GM18909 (cell line): ENCODE results near the gene WHRN.

Experiments
- ATAC-seq: cut with Tn5 transposase; IDR thresholded peaks from one replicate; pipeline ENCODE4 v1.9.1; 2021; ENCODE audit warnings: mild to moderate bottlenecking; ENCODE audit not compliant: unreplicated experiment, poor library complexity

Gene WHRN

DNA sequence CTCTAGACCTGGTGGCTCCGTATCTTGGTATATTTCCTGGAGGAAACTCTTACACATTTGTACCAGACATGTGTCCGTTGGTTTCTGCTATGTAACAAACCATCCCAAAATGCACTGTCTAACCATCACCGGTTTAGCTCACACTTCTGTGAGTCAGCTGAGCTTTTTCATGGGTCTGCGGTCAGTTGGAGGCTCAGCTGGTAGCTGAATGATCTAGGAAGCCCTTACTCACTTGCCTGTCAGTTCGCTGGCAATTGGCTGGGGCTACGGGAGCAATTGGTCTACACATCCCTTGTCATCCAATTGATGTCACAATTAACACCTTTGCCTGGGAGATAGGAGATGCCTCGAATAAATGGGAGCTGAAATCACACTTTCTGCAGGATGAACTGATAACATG lies 11.6 kb upstream of the WHRN start:
- no peak for ATAC-seq

GRCh38 chr9:114515528-114515927 lies 10.3 kb upstream of the WHRN start:
- no peak for ATAC-seq

DNA sequence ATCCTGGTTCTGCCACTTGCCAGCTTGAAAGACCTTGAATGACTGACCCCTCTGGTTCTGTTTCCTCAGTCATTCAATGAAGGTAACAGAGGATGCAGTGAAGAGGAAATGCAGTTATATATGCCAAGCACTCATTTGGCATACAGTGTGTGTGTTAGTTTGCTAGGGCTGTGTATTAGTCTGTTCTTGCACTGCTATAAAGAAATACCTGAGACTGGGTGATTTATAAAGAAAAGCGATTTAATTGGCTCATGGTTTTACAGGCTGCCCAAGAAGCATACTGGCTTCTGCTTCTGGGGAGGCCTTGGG lies 8.6 kb upstream of the WHRN start:
- no peak for ATAC-seq

GRCh38 chr9:114513055-114513958 lies 8.0 kb upstream of the WHRN start:
- ATAC-seq = no peak

- no peak for ATAC-seq
Observed at GRCh38 chr9:114511978-114512874, 7.0 kb upstream of the WHRN start.

GRCh38 chr9:114507726-114508125 lies 2.5 kb upstream of the WHRN start:
- ATAC-seq = no peak

DNA sequence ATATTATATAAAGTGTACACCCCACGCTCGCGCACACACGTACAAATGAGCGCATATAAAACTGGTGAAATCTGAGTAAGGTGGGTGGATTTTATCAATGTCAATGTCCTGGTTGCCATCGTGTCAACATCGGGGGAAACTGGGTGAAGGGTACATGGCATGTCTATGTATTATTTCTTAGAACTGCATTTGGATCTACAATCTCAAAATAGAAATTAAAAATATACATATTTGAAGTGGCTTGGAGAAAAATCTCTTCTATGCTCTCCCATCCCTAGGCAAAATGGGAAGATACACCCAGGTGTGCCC lies 763 bp upstream of the WHRN start:
- no peak for ATAC-seq

DNA sequence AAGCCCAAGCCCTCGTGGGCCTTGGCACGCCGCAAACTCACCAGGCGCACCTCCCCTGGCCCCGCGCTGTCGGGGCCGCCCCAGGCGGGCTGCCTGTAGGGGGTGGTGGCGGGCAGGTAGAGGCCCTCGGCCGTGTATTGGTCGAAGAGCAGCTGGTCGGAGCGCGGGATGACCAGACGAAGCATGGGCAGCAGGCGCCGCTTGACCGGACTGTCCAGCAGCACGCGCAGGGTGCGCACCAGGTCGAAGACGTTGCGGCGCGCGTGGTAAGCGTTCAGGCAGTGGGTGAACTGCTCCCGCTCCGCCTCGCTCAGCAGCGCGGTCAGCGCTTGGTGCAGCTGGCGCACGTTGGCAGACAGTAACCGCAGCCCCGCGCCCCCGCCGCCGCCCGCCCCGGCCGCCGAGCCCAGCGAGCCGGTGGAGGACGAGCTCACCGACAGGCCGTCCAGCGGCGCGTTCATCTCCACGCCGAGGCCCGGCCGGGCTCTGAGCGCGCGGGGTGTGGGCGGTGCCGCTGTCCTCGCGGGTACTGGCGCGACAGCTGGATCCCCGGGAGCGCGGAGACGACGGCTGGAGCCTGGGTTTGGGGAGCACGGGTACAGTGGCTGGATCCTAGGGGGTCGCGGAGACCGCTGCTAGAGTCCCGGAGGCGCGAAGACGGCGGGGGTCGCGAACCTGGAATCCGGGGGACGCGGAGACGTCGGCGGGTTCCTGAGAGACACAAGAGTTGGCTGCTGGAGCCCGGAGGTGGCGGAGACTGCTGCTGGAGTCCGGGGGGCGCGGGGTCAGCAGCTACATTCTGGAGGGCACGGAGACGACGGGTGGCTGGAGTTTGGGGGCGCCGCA lies 709 bp downstream of the WHRN start:
- ATAC-seq = no peak

DNA sequence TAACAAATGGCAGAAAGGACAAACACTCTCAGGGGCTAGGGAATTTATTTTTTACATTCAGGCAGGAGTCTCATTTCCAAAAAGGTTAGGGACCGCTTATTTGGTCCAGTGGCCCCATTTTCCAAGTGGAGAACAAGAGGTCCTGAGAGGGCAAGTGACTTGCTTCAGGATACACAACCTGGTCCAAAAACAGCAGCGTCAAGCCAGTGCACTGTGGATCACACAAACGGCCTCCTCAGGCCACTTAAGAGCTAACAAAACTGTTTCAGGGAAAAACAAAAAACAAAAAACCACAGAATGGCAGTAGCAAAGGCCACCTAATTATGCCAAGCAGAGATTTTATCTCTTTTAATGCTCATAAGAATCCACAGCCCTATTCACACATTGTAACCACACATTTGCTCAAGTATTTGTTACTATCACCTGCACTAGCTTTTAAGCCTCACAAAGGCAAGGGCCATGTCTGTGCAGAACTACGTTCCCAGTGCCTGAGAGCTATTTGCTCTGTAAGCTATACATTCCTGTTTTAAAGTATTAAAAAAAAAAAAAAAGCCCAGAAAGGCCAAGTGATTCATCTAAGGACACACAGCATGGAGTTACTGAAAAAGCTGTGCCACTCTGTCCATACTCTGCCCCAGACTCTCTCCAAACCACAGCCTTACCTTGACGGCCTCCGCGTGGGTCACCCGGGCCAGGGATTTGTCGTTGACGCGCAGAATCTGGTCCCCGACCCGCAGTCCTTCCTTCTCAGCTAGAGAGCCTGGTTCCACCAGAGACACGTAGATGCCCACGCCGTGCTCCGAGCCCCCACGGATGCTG lies 1.5 kb downstream of the WHRN start:
- ATAC-seq = no peak

GRCh38 chr9:114503009-114503408 lies 2.3 kb downstream of the WHRN start:
- ATAC-seq = no peak

DNA sequence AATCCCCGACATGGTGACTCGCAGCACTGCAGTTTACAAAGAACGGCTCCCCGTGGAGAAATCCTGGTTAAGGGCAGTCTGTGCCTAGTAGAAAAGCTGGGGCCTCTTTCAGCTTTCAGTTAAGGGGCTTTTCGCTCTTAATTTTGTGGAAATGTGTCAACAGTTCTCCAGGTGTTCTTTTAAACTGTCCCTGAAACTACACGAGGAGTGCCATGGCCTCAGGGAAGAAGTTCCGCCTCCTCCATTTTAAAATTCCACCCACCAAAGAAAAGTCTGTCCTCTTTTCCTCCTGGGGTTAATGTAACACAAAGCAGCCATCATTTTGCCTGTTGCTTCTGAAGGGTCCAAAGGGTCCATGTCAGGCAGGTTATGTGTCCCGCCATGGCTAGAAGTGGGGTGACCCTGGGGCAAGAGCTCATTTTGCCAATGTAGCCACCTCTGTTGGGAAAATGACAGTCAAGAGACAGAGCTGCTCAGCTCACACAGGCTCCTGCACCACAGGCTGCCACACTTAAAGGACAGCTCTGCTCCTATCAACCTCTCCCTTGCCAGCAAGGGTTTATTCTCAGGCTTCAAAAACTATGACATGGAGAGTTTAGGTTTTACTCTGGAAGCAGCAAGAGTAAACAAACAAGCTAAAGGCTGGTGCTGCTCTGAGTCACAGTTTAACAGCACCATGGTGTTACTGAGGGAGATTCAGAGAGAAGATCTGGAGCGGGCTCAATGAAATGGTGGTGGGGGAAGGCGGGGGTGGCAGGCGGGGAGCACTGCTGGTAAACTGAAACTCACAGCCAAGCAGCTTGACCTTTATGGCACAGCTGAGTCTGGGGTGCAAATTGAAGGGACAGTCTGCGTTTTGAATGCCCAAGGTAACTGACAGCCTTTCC lies 3.2 kb downstream of the WHRN start:
- no peak for ATAC-seq

GRCh38 chr9:114500697-114501292 lies 4.5 kb downstream of the WHRN start:
- ATAC-seq = no peak

- ATAC-seq = no peak
Observed at GRCh38 chr9:114499941-114500696, 5.2 kb downstream of the WHRN start.

DNA sequence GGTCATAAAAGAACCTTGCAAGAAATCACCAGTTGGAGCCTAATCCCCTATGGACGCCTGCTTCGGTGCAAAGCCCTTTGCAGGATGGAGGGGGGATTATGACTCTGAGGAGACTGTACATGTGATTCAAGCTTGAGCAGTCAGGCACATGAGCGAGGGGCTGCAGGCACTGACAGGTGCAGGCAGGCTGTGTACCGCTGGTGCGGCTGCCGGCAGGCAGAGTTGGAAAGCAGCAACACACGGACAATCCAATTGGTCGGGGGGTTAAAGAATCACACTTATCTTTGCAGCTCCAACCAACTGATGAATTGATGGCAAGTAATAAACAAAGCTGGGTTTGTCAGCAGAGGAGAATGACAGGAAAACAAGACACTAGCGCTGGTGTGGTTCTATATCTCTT lies 5.7 kb downstream of the WHRN start:
- ATAC-seq = no peak

DNA sequence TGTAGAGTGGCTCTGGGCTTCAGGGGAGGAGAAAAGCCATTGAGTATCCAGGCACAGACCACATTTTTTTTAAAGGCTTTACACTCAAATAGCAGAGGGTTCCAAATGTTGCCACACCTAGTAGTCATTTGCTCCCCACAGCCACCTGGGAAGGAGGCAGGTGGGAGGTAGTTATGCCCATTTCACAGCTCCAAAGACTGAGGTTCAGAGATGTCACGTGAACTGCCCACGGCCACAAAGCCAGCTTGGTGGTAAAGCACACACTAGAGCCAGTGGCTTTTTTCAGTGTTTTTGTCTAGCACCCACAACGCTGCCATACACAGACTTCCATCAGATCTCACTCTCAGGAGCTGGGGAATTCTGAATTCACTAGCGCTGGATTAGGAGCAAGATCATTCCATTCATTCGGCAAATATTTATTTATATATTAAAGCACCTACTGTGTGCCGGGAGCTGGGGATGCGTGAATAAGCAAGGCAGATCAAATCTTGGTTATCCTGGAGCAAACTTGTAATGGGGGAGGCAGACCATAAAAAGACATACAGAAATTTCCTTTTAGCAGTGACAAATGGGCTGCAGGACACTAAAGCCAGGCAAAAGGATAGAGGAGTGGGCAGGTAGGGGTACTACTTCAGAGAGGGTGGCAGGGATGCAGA lies 7.4 kb downstream of the WHRN start:
- ATAC-seq = no peak

DNA sequence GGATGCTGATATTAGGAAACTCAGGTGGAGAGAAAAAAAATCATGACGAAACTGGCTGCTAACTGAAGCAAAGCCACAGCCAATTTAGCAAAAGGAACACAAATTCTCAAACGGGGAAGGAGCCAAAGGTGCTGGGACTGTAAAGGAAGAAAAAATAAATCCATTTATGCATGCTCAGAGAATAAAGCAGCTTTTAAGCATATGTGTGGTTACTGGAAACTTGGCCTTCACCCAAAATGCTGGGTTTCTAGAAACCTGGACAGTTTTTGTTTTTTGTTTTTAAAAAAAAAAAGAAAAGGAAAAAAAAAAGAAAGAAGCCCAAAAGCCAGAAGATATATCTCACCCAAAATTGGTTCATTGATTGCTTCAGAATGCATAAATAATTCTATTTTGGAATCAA lies 8.0 kb downstream of the WHRN start:
- no peak for ATAC-seq

GRCh38 chr9:114496011-114496410 lies 9.3 kb downstream of the WHRN start:
- ATAC-seq = no peak
